ENCODE data around the gene SIRPA.

GRCh38 chr20:1945660-1946059, 50.5 kb downstream of the SIRPA start:
- TF ChIP-seq CTCF (IDR thresholded peaks at IDR 0.05; ENCODE audit: insufficient read depth, low read depth, low read length) (no peak), EZH2 (IDR thresholded peaks at IDR 0.05; ENCODE audit: insufficient read depth, low read length) (no peak)
